Measurements from ENCODE around the gene EVI5. TPM values are rescaled to one million over a fixed set of nuclear protein-coding genes. Genes with fewer than 3 reads are reported as not detected.

EVI5 gene
- total and polyA plus RNA-seq, 12 donors, result 4.6 to 46.2 (median 24.6) TPM

DNA sequence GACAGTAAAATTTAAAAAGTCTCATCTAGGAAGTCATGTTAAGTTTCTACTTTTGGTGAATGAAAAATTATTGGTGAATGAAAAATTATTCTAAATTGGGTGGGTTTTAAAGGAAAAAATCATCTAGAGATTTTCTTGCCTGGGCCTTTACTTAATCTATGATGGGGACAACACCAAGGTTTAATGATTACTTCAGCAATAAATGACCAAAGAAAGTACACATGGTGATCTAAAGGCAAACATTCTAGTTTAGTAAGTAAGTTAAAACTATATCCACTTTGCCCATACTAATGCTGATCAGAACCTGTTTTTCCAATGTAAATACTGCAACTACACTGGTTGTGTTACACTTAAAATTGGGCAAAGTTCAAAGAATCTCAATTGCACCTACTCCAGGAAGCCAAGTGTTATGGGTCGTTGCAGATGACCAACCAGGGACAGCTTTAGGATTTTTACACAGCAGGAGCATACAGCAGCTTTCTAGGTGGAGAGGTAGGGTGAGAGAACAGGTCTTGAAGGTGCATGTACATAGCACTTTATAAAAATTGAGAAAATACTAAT is 32.3 kb upstream of the EVI5 start:
- WGBS, 2 donors, result 77 to 84% methylated on average over 1 of the region's 1 CpG
- TF ChIP-seq, protein P1, sequence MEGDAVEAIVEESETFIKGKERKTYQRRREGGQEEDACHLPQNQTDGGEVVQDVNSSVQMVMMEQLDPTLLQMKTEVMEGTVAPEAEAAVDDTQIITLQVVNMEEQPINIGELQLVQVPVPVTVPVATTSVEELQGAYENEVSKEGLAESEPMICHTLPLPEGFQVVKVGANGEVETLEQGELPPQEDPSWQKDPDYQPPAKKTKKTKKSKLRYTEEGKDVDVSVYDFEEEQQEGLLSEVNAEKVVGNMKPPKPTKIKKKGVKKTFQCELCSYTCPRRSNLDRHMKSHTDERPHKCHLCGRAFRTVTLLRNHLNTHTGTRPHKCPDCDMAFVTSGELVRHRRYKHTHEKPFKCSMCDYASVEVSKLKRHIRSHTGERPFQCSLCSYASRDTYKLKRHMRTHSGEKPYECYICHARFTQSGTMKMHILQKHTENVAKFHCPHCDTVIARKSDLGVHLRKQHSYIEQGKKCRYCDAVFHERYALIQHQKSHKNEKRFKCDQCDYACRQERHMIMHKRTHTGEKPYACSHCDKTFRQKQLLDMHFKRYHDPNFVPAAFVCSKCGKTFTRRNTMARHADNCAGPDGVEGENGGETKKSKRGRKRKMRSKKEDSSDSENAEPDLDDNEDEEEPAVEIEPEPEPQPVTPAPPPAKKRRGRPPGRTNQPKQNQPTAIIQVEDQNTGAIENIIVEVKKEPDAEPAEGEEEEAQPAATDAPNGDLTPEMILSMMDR (IDR thresholded peaks at IDR 0.05), result no peak
- ATAC-seq (no peak), DNase-seq (no peak)
- Histone ChIP-seq H3K4me1 (no peaks in the 10 kb centered on the region), H3K36me3 (no peaks in the 10 kb centered on the region), H3K9me3 (no peaks in the 10 kb centered on the region), H3K27me3 (no peaks in the 10 kb centered on the region), H3K27ac (no peak overlapping the region), H3K4me3 (no peak overlapping the region)
- intact Hi-C loops (cut with DNase I), result loop anchor here in 5 of 10 donors (5.0 to 10.0 kb wide), 3 partner anchors 65 to 512 kb away; no protein-coding TSS in a partner anchor

DNA sequence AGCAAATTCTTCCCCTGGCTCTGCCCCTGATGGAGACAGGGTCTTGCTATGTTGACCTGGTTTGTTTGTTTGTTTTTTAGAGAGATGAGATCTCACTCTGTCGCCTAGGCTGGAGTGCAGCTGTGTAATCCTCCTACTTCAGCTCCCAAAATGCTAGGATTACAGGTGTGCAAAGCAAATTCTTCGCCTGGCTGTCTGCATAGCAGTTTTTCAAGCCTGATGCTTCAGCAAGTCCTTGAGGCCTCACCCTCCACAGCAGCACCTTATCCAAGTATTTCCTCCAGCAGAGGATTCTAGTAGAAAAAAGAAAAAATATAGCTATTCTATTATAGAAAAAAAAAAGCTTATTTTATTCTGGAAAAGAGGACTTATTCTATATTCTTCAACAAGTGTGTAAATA is 31.8 kb upstream of the EVI5 start:
- Histone ChIP-seq H3K27ac (no peak overlapping the region), H3K4me1 (no peaks in the 10 kb centered on the region), H3K36me3 (no peaks in the 10 kb centered on the region), H3K27me3 (no peaks in the 10 kb centered on the region), H3K4me3 (no peak overlapping the region), H3K9me3 (no peaks in the 10 kb centered on the region)
- WGBS, 2 donors, result 72 to 73% methylated on average over 2 of the region's 2 CpGs
- TF ChIP-seq, protein P1 (IDR thresholded peaks at IDR 0.05), result no peak
- ATAC-seq (no peak), DNase-seq (no peak)
- intact Hi-C loops (cut with DNase I), result loop anchor here in 5 of 10 donors (5.0 to 10.0 kb wide), 3 partner anchors 64 to 512 kb away; no protein-coding TSS in a partner anchor

DNA sequence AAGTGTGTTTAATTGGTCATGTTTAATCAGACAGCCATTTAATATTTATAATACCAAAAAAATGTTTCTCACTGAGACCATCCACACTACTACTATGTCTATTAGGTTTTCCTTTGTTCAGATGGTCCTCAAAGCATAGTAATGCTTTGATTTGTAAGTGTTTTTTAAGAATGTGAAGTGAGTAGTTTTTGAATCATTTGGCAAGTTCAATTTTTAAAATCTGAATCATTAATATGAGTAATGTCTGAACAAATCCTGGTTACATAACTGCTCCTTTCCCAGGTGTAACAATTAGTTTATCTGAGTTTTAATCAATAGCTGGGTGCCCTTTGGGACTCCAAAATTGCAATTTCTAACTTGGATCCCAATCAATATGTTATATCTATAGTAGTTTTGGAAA is 23.5 kb upstream of the EVI5 start:
- TF ChIP-seq, protein P1 (IDR thresholded peaks at IDR 0.05), result no peak
- intact Hi-C loops (cut with DNase I), result no loop called here
- ATAC-seq, result no peak

DNA sequence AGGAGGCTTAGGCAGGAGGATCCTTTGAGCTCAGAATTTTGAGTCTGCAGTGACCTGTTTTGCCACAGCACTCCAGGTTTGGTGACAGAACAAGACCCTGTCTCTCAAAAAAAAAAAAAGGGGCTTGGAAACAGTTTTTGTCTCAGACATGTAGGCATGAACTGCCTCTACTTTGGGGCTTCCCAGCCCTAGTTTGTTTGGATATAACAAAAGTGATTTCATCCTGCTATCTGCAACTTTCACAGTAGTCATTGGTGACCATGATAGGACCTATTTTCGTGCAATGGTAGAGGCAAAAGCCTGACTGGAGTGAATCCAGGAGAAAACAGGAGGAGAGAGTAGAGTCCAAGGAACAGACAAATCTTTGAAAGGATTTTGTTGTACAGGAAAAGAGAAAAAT is 20.3 kb upstream of the EVI5 start:
- no peaks in the 10 kb centered on the region for H3K36me3 ChIP-seq
- DNase-seq, result no peak
- peak overlapping the region in 8 of 10 donors; percentile 35 to 77 (median 58) for H3K27ac ChIP-seq
- H3K4me3 ChIP-seq, result peak overlapping the region in 1 of 10 donors; percentile 7
- TF ChIP-seq, protein P1 (IDR thresholded peaks at IDR 0.05), result no peak
- no peaks in the 10 kb centered on the region for H3K9me3 ChIP-seq
- no peaks in the 10 kb centered on the region for H3K27me3 ChIP-seq
- peak in 1 of 8 donors; percentile 3 for ATAC-seq
- peaks cover 0 to 19% (median 6%) of the 10 kb centered on the region in 9 donors for H3K4me1 ChIP-seq
- intact Hi-C loops (cut with DNase I), result no loop called here
- WGBS, 2 donors, result 81 to 93% methylated on average over 1 of the region's 1 CpG

More for the DNA sequence above, 23.5 kb upstream of the EVI5 start:
- Histone ChIP-seq H3K9me3 (no peaks in the 10 kb centered on the region), H3K27ac (no peak overlapping the region), H3K4me1 (peaks cover 0 to 15% (median 6%) of the 10 kb centered on the region in 9 donors), H3K4me3 (no peak overlapping the region), H3K27me3 (no peaks in the 10 kb centered on the region), H3K36me3 (no peaks in the 10 kb centered on the region)
- DNase-seq, result no peak
